Right lobe of liver (tissue), 6 donors: ENCODE data around the gene CCDC86. TPM values are rescaled to one million over a fixed set of nuclear protein-coding genes. Genes with fewer than 3 reads are reported as not detected.
A peak's percentile ranks its signal among the peaks of the same experiment; 100 is the strongest.

ENCODE experiments used
- ATAC-seq, 4 donors: fragments of 200-7000 bp; cut with Tn5 transposase; one replicate each; pipeline ENCODE4 v1.9.1; 2020; ENCODE audit warnings: mild to moderate bottlenecking in 4 of 4, moderate library complexity in 4 of 4
- DNase-seq, 3 donors: peaks; one replicate each; pipeline ENCODE4 v3.0.0-alpha.2; 2020
- H3K27ac ChIP-seq, 3 donors: fragments of 200-600 bp; one replicate each; pipeline ENCODE4 v1.8.0; 2022
- H3K27me3 ChIP-seq, 2 donors: fragments of 200-600 bp; one replicate each; pipeline ENCODE4 v1.8.0; 2022
- H3K36me3 ChIP-seq, 4 donors: fragments of 200-600 bp; sonication (generic) in 1 of 4; one replicate each; pipeline versions ENCODE4 v1.5.1 to v1.8.0; 2017 to 2022; ENCODE audit warnings: control low read depth in 1 of 4
- H3K4me1 ChIP-seq, 4 donors: fragments of 200-600 bp; sonication (generic) in 1 of 4; one replicate each; pipeline versions ENCODE4 v1.5.1 to v1.8.0; 2017 to 2022; ENCODE audit warnings: control low read depth in 1 of 4
- H3K4me3 ChIP-seq, 3 donors: fragments of 200-600 bp; one replicate each; pipeline ENCODE4 v1.8.0; 2022
- H3K9me3 ChIP-seq, 4 donors: fragments of 200-600 bp; sonication (generic) in 1 of 4; one replicate each; pipeline versions ENCODE4 v1.5.1 to v1.8.0; 2017 to 2022; ENCODE audit warnings: control low read depth in 1 of 4
- CTCF ChIP-seq, 4 donors: fragments of 200-600 bp in 3 of 4; fragments of 450-650 bp in 1 of 4; IDR thresholded peaks; one replicate each; pipeline versions ENCODE4 v1.5.1 to v1.8.0; 2016 to 2022; ENCODE audit warnings: antibody characterized with exemption in 4 of 4, mild to moderate bottlenecking in 2 of 4
- POLR2A ChIP-seq: fragments of 450-650 bp; IDR thresholded peaks from one replicate; pipeline ENCODE4 v1.6.1; 2017; ENCODE audit warnings: antibody characterized with exemption, mild to moderate bottlenecking
- WGBS: methylation state at CpG from one replicate; pipeline ENCODE4 v1.1.6; 2018; ENCODE audit warnings: low coverage, low lambda C conversion rate; ENCODE audit not compliant: insufficient coverage; ENCODE audit errors: missing lambda C conversion rate; 5-methylcytosine and 5-hydroxymethylcytosine counted together
- intact Hi-C, 2 donors: fragments of 100-400 bp; cut with DNase I; formaldehyde crosslinking; loops; one replicate each; pipeline versions ENCODE4 v1.11.2 to v1.14.1; 2022
- total RNA-seq, 6 experiments: library from RNA; depleted of rRNA in 2 of 6; stranded (reverse); fragments of >200 nt in 2 of 6; fragmentation: NEBNext Ultra II Directional in 3 of 6; extraction: Animal tissue kit (Norgen Biotek cat#: 25700) in 3 of 6; gene quantifications; one replicate each; pipeline versions ENCODE4 v1.1.0 to v1.2.4, GENCODE V29; 2016 to 2023
- donor health status: DM: no; HTN: yes; CAD: no.
- donor health status: DM: no; HTN: no; CAD: no.
- donor health status: DM: no; HTN: no; CAD: no.
- donor health status: DM: no; HTN: yes; CAD: no.
- donor health status: DM: no; HTN: yes; CAD: no.

Gene CCDC86
- total RNA-seq, 6 experiments from 2014 or later, result 4.9 to 17.8 (median 8.6) TPM

- ATAC-seq (no peak), DNase-seq (no peak)
- no peaks in the 10 kb centered on the region for H3K9me3 ChIP-seq
- no peaks in the 10 kb centered on the region for H3K27me3 ChIP-seq
- whole genome bisulfite sequencing, result no CpG with 5 or more reads among the region's 7 CpGs
- H3K4me3 ChIP-seq, result no peak overlapping the region
- H3K36me3 ChIP-seq, result no peaks in the 10 kb centered on the region
- no peak overlapping the region for H3K27ac ChIP-seq
- H3K4me1 ChIP-seq, result peaks cover 0 to 10% (median 0%) of the 10 kb centered on the region in 4 donors
- intact Hi-C loops, result no loop called here
- TF ChIP-seq POLR2A (no peak), CTCF (IDR thresholded peaks at IDR 0.05) (no peak)
Measured at GRCh38 chr11:60869451-60869825, 27.5 kb downstream of the CCDC86 start.

- WGBS, result 72% methylated on average over 3 of the region's 3 CpGs
- no peaks in the 10 kb centered on the region for H3K27me3 ChIP-seq
- DNase-seq (no peak), ATAC-seq (no peak)
- no peak for TF ChIP-seq CTCF (IDR thresholded peaks at IDR 0.05)
- TF ChIP-seq POLR2A, result no peak
- intact Hi-C loops, result loop anchor here in 1 of 2 donors (10.0 kb wide), 1 partner anchor 45 kb away; no protein-coding TSS in a partner anchor
- H3K4me1 ChIP-seq, result peaks cover 0 to 10% (median 0%) of the 10 kb centered on the region in 4 donors
- no peaks in the 10 kb centered on the region for H3K9me3 ChIP-seq
- no peak overlapping the region for H3K4me3 ChIP-seq
- no peak overlapping the region for H3K27ac ChIP-seq
- no peaks in the 10 kb centered on the region for H3K36me3 ChIP-seq
Measured at GRCh38 chr11:60870276-60870675, 28.4 kb downstream of the CCDC86 start.

- WGBS, result 88% methylated on average over 4 of the region's 13 CpGs
- H3K27me3 ChIP-seq, result no peaks in the 10 kb centered on the region
- no peak overlapping the region for H3K27ac ChIP-seq
- H3K4me1 ChIP-seq, result peaks cover 0 to 10% (median 0%) of the 10 kb centered on the region in 4 donors
- H3K4me3 ChIP-seq, result no peak overlapping the region
- H3K9me3 ChIP-seq, result no peaks in the 10 kb centered on the region
- no peaks in the 10 kb centered on the region for H3K36me3 ChIP-seq
- DNase-seq (no peak), ATAC-seq (no peak)
- no peak for TF ChIP-seq CTCF (IDR thresholded peaks at IDR 0.05)
- TF ChIP-seq POLR2A, result no peak
- intact Hi-C loops, result loop anchor here in 1 of 2 donors (10.0 kb wide), 1 partner anchor 46 kb away; no protein-coding TSS in a partner anchor
Measured at GRCh38 chr11:60870733-60871377, 28.9 kb downstream of the CCDC86 start.

GRCh38 chr11:60871378-60872061, 29.6 kb downstream of the CCDC86 start:
- intact Hi-C loops, result loop anchor here in 1 of 2 donors (10.0 kb wide), 1 partner anchor 47 kb away; no protein-coding TSS in a partner anchor
- H3K4me3 ChIP-seq, result no peak overlapping the region
- no peaks in the 10 kb centered on the region for H3K27me3 ChIP-seq
- no peaks in the 10 kb centered on the region for H3K36me3 ChIP-seq
- no peak overlapping the region for H3K27ac ChIP-seq
- H3K4me1 ChIP-seq, result peaks cover 0 to 10% (median 0%) of the 10 kb centered on the region in 4 donors
- WGBS, result no CpG with 5 or more reads among the region's 7 CpGs
- TF ChIP-seq POLR2A (no peak), CTCF (IDR thresholded peaks at IDR 0.05) (peak in 1 of 4 donors; percentile 15)
- ATAC-seq (peak in 3 of 4 donors; percentile 22 to 61 (median 36)), DNase-seq (no peak)
- no peaks in the 10 kb centered on the region for H3K9me3 ChIP-seq
